ENCODE data around the gene SATB1.

Gene SATB1

DNA sequence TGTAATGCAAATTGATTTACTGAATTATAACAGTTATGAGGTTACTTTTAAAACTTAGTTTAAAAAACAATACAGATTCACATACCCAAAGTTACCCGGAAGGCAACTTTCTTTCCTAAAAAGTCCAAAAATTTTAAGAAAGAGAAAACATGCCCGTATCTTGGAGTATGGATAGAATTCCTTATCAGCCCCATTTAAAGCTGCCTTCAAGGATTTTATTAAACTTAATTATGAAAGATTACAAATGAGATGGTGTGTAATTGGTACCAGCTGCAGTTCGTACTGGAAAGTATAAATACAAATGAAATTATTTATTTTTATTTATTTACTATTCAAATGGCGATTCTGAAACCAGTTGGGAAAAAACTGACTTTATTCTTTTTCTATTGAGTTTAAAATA is 39.4 kb downstream of the SATB1 start:
- Histone ChIP-seq H3K79me2 (ENCODE audit: control insufficient read depth, insufficient read depth, low read length) (no peaks in the 10 kb centered on the region), H3K36me3 (ENCODE audit: control insufficient read depth, insufficient read depth, low read length) (no peaks in the 10 kb centered on the region), H3K79me1 (ENCODE audit: low read length) (no peaks in the 10 kb centered on the region), H3K18ac (ENCODE audit: low read length) (no peak overlapping the region), H3K56ac (ENCODE audit: low read length) (no peak overlapping the region), H3K4me3 (ENCODE audit: low read length) (no peak overlapping the region), H2AK5ac (ENCODE audit: low read length) (no peak overlapping the region), H2BK120ac (ENCODE audit: low read depth, low read length) (no peak overlapping the region), H2BK15ac (replicated peaks; ENCODE audit: low read depth) (no peak overlapping the region), H3K4ac (ENCODE audit: low read depth, low read length) (no peak overlapping the region), H4K5ac (ENCODE audit: low read length) (no peak overlapping the region), H3K4me2 (ENCODE audit: low read length) (no peak overlapping the region), H4K8ac (ENCODE audit: low read depth, low read length) (no peak overlapping the region), H3K9ac (ENCODE audit: low read length) (no peak overlapping the region), H3K27me3 (ENCODE audit: insufficient read depth, low read length, poor library complexity) (no peaks in the 10 kb centered on the region), H3K27ac (ENCODE audit: low read depth, low read length) (no peak overlapping the region), H3K23ac (ENCODE audit: low read length) (no peak overlapping the region), H3K4me1 (ENCODE audit: control insufficient read depth, low read depth, low read length) (no peaks in the 10 kb centered on the region), H2BK5ac (ENCODE audit: low read length) (no peak overlapping the region)
- DNase-seq: no peak
- no CpG with 5 or more reads among the region's 4 CpGs for WGBS (ENCODE audit: extremely low coverage, insufficient coverage, low lambda C conversion rate)

DNA sequence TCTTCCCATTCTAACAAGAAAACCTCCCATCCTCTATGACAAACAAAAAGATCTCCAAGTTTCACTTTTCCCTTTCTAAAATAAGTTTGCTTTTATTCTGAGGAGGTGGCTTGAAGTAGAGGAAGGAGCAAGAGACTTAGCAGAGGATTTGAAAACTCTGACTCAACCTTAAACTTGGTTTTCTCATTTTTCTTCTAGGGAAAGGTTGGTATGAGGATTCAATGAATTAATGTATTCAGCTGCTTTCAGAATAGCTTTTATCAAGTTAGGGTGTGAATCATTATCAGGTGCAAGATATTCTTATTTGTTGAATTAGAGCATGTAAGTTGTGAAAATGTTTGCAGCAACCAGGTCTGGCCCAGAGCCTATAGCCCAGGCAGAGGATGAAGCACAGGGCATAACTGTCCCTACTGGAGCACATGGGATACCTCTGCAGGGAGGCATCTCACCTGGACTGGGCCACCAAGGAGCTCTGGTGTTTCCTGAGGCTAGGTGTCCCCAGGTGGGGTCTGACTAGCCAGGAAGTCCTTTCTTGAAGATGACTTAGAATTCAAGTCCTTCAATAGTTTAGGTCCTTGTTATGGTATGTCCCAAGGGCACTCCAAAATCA is 42.3 kb downstream of the SATB1 start:
- Histone ChIP-seq H2BK5ac (ENCODE audit: low read length) (no peak overlapping the region), H3K18ac (ENCODE audit: low read length) (no peak overlapping the region), H2BK15ac (replicated peaks; ENCODE audit: low read depth) (no peak overlapping the region), H3K36me3 (ENCODE audit: control insufficient read depth, insufficient read depth, low read length) (no peaks in the 10 kb centered on the region), H3K23ac (ENCODE audit: low read length) (no peak overlapping the region), H3K79me2 (ENCODE audit: control insufficient read depth, insufficient read depth, low read length) (no peaks in the 10 kb centered on the region), H3K4me1 (ENCODE audit: control insufficient read depth, low read depth, low read length) (no peaks in the 10 kb centered on the region), H3K4ac (ENCODE audit: low read depth, low read length) (no peak overlapping the region), H4K5ac (ENCODE audit: low read length) (no peak overlapping the region), H3K4me3 (ENCODE audit: low read length) (no peak overlapping the region), H4K8ac (ENCODE audit: low read depth, low read length) (no peak overlapping the region), H3K4me2 (ENCODE audit: low read length) (no peak overlapping the region), H3K56ac (ENCODE audit: low read length) (no peak overlapping the region), H3K27ac (ENCODE audit: low read depth, low read length) (no peak overlapping the region), H2AK5ac (ENCODE audit: low read length) (no peak overlapping the region), H3K27me3 (ENCODE audit: insufficient read depth, low read length, poor library complexity) (no peaks in the 10 kb centered on the region), H2BK120ac (ENCODE audit: low read depth, low read length) (no peak overlapping the region), H3K79me1 (ENCODE audit: low read length) (no peaks in the 10 kb centered on the region), H3K9ac (ENCODE audit: low read length) (no peak overlapping the region)
- DNase-seq: peak; percentile 37

DNA sequence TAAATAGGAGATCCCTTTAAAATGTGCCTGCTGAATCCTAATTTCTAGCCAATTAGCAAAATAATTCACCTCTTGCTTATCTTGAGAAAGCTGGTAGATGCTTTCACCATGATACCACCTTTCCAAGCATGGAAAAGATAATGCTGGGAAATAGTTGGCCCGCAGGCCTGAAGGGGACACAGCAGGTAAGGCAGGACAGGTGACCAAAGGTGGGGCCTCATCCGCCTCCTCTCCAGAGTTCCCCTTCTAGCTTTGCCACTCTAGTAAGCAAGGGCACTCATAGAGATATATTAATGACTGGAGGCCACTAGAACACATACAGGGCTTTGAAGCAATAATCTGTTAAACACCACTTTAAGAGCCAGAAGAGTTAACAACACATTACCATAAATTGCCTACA is 45.5 kb downstream of the SATB1 start:
- DNase-seq: peak; percentile 35
- Histone ChIP-seq H3K27me3 (ENCODE audit: insufficient read depth, low read length, poor library complexity) (no peaks in the 10 kb centered on the region), H2BK120ac (ENCODE audit: low read depth, low read length) (no peak overlapping the region), H4K5ac (ENCODE audit: low read length) (no peak overlapping the region), H3K4me1 (ENCODE audit: control insufficient read depth, low read depth, low read length) (no peaks in the 10 kb centered on the region), H3K56ac (ENCODE audit: low read length) (no peak overlapping the region), H3K23ac (ENCODE audit: low read length) (no peak overlapping the region), H3K4me2 (ENCODE audit: low read length) (no peak overlapping the region), H3K4ac (ENCODE audit: low read depth, low read length) (no peak overlapping the region), H3K79me1 (ENCODE audit: low read length) (no peaks in the 10 kb centered on the region), H3K9ac (ENCODE audit: low read length) (no peak overlapping the region), H2BK15ac (replicated peaks; ENCODE audit: low read depth) (no peak overlapping the region), H3K36me3 (ENCODE audit: control insufficient read depth, insufficient read depth, low read length) (no peaks in the 10 kb centered on the region), H3K4me3 (ENCODE audit: low read length) (no peak overlapping the region), H3K18ac (ENCODE audit: low read length) (no peak overlapping the region), H4K8ac (ENCODE audit: low read depth, low read length) (no peak overlapping the region), H3K79me2 (ENCODE audit: control insufficient read depth, insufficient read depth, low read length) (no peaks in the 10 kb centered on the region), H3K27ac (ENCODE audit: low read depth, low read length) (no peak overlapping the region), H2BK5ac (ENCODE audit: low read length) (no peak overlapping the region), H2AK5ac (ENCODE audit: low read length) (no peak overlapping the region)
- WGBS (ENCODE audit: extremely low coverage, insufficient coverage, low lambda C conversion rate): no CpG with 5 or more reads among the region's 2 CpGs

DNA sequence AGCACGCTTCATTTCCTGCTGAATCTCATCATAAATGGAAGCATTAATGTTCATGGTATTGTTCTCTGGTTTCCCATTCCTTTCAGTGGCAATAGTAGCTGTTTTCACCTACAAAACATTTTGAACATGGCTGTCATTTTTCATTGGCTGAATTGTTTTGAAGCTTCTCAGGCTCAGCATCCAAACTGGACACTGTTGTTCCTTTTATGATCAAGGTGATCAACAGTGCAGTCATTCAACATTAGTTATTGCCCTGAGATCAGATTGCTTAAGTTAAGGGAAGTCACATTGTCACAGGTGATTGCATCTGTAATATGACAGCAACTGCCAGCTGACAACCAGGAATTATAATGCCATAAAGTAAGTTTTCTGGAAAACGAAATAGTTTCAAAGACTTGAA is 46.9 kb downstream of the SATB1 start:
- Histone ChIP-seq H3K27me3 (ENCODE audit: insufficient read depth, low read length, poor library complexity) (no peaks in the 10 kb centered on the region), H3K36me3 (ENCODE audit: control insufficient read depth, insufficient read depth, low read length) (no peaks in the 10 kb centered on the region)
- no CpG with 5 or more reads among the region's 2 CpGs for WGBS (ENCODE audit: extremely low coverage, insufficient coverage, low lambda C conversion rate)

DNA sequence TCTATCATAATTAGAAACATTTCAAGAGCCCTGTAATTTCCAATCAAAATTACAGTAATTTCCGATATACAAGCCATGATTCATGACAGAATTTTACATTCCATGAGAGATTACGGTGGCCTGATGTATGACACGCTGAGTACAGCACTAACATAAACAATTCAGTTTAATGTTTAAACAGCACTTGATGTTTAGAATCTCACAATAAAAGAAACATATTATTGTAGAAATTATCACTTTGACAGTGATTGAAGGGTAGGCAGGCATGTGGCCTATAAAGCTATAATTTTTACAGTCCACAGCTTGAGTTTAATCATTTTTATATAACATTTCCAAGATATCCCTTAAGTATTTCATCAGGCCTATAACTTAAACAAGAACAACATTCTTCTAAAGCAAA is 48.5 kb downstream of the SATB1 start:
- no peak overlapping the region for H3K18ac ChIP-seq (ENCODE audit: low read length)
- H3K27me3 ChIP-seq (ENCODE audit: insufficient read depth, low read length, poor library complexity): no peaks in the 10 kb centered on the region
- H3K79me2 ChIP-seq (ENCODE audit: control insufficient read depth, insufficient read depth, low read length): no peaks in the 10 kb centered on the region
- H3K9ac ChIP-seq (ENCODE audit: low read length): no peak overlapping the region
- H3K4me3 ChIP-seq (ENCODE audit: low read length): no peak overlapping the region
- no peak overlapping the region for H2AK5ac ChIP-seq (ENCODE audit: low read length)
- H2BK120ac ChIP-seq (ENCODE audit: low read depth, low read length): no peak overlapping the region
- no peak for DNase-seq
- H3K79me1 ChIP-seq (ENCODE audit: low read length): no peaks in the 10 kb centered on the region
- WGBS (ENCODE audit: extremely low coverage, insufficient coverage, low lambda C conversion rate): no CpG with 5 or more reads among the region's 3 CpGs
- no peak overlapping the region for H3K4me2 ChIP-seq (ENCODE audit: low read length)
- no peak overlapping the region for H4K8ac ChIP-seq (ENCODE audit: low read depth, low read length)
- no peak overlapping the region for H3K56ac ChIP-seq (ENCODE audit: low read length)
- H2BK15ac ChIP-seq (replicated peaks; ENCODE audit: low read depth): no peak overlapping the region
- no peak overlapping the region for H3K27ac ChIP-seq (ENCODE audit: low read depth, low read length)
- no peak overlapping the region for H3K23ac ChIP-seq (ENCODE audit: low read length)
- H3K36me3 ChIP-seq (ENCODE audit: control insufficient read depth, insufficient read depth, low read length): no peaks in the 10 kb centered on the region
- no peaks in the 10 kb centered on the region for H3K4me1 ChIP-seq (ENCODE audit: control insufficient read depth, low read depth, low read length)
- no peak overlapping the region for H4K5ac ChIP-seq (ENCODE audit: low read length)
- H3K4ac ChIP-seq (ENCODE audit: low read depth, low read length): no peak overlapping the region
- H2BK5ac ChIP-seq (ENCODE audit: low read length): no peak overlapping the region

More for the DNA sequence above, 46.9 kb downstream of the SATB1 start:
- no peak overlapping the region for H3K18ac ChIP-seq (ENCODE audit: low read length)
- no peak overlapping the region for H2BK120ac ChIP-seq (ENCODE audit: low read depth, low read length)
- H3K79me1 ChIP-seq (ENCODE audit: low read length): no peaks in the 10 kb centered on the region
- no peak overlapping the region for H2BK15ac ChIP-seq (replicated peaks; ENCODE audit: low read depth)
- H2AK5ac ChIP-seq (ENCODE audit: low read length): no peak overlapping the region
- no peak overlapping the region for H2BK5ac ChIP-seq (ENCODE audit: low read length)
- H3K4me2 ChIP-seq (ENCODE audit: low read length): no peak overlapping the region
- no peak for DNase-seq
- H4K8ac ChIP-seq (ENCODE audit: low read depth, low read length): no peak overlapping the region
- H3K4me1 ChIP-seq (ENCODE audit: control insufficient read depth, low read depth, low read length): no peaks in the 10 kb centered on the region
- H3K27ac ChIP-seq (ENCODE audit: low read depth, low read length): no peak overlapping the region
- no peak overlapping the region for H4K5ac ChIP-seq (ENCODE audit: low read length)
- H3K4me3 ChIP-seq (ENCODE audit: low read length): no peak overlapping the region
- H3K4ac ChIP-seq (ENCODE audit: low read depth, low read length): no peak overlapping the region
- no peak overlapping the region for H3K23ac ChIP-seq (ENCODE audit: low read length)
- H3K79me2 ChIP-seq (ENCODE audit: control insufficient read depth, insufficient read depth, low read length): no peaks in the 10 kb centered on the region
- no peak overlapping the region for H3K56ac ChIP-seq (ENCODE audit: low read length)
- no peak overlapping the region for H3K9ac ChIP-seq (ENCODE audit: low read length)

DNA sequence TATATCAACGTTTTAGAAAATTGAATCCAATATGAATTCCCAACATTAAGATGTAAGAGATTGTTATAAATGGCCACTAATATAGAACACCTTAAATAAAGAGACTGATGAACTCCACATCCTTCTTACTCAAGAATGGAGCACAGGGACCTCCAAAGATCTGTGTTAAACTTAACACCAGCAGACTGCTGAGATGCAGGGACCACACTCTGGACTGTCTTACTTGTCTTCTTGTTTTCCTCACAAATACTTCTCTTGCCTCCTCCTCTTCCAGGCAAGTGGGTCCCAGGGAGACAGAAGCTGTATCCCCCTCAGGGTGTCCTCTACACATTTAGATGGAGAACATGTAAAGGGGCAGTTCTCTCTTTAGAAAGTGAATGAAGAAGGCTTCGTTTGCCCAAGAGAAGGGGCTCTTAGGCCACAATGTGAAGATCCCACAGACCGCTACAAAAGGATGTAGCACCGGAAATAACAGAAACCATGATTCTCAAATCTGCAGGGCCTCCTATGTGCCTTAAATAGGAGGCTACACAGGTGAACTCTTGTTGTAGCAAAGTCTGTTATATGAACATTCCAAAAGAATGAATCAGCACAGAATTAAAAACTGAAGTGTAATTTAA is 52.2 kb downstream of the SATB1 start:
- H3K9ac ChIP-seq (ENCODE audit: low read length): no peak overlapping the region
- no peaks in the 10 kb centered on the region for H3K79me1 ChIP-seq (ENCODE audit: low read length)
- no peak overlapping the region for H2BK5ac ChIP-seq (ENCODE audit: low read length)
- H3K4me1 ChIP-seq (ENCODE audit: control insufficient read depth, low read depth, low read length): no peaks in the 10 kb centered on the region
- no peak overlapping the region for H3K4me3 ChIP-seq (ENCODE audit: low read length)
- H2BK120ac ChIP-seq (ENCODE audit: low read depth, low read length): no peak overlapping the region
- H3K4me2 ChIP-seq (ENCODE audit: low read length): no peak overlapping the region
- H3K27ac ChIP-seq (ENCODE audit: low read depth, low read length): no peak overlapping the region
- no peak overlapping the region for H3K56ac ChIP-seq (ENCODE audit: low read length)
- H4K5ac ChIP-seq (ENCODE audit: low read length): no peak overlapping the region
- no peaks in the 10 kb centered on the region for H3K27me3 ChIP-seq (ENCODE audit: insufficient read depth, low read length, poor library complexity)
- no peak overlapping the region for H3K4ac ChIP-seq (ENCODE audit: low read depth, low read length)
- H4K8ac ChIP-seq (ENCODE audit: low read depth, low read length): no peak overlapping the region
- no peak overlapping the region for H3K23ac ChIP-seq (ENCODE audit: low read length)
- H3K36me3 ChIP-seq (ENCODE audit: control insufficient read depth, insufficient read depth, low read length): no peaks in the 10 kb centered on the region
- WGBS (ENCODE audit: extremely low coverage, insufficient coverage, low lambda C conversion rate): no CpG with 5 or more reads among the region's 4 CpGs
- no peak for DNase-seq
- H2AK5ac ChIP-seq (ENCODE audit: low read length): no peak overlapping the region
- no peaks in the 10 kb centered on the region for H3K79me2 ChIP-seq (ENCODE audit: control insufficient read depth, insufficient read depth, low read length)
- H2BK15ac ChIP-seq (replicated peaks; ENCODE audit: low read depth): no peak overlapping the region
- H3K18ac ChIP-seq (ENCODE audit: low read length): no peak overlapping the region

All from mesendoderm (in vitro differentiated cells).